AG20443 (cell line): Measurements from ENCODE around the gene PRDM16.
A peak's percentile ranks its signal among the peaks of the same experiment; 100 is the strongest.

Experiments used
- DNase-seq: peaks from one replicate; pipeline ENCODE4 v3.0.0; 2012; ENCODE audit warnings: low spot score, mixed read lengths

PRDM16 gene

DNA sequence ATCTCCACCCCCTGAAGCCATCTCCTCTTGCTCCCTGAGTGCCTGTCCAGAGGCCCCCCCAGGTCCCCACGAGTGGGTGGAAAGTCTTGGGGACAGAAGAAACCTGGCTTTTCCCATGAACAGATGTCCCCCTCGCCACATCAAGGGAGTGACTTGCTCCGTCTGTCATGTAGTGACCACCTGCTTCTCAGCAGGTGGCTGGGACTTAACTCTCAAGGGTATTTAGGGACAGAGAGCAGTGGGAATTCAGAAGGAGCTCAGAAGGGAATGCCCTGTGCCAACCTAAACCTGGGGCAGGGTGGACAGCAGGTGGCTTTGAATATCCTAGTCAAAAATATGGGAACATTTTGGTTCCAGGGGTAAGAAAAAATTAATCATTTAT lies 139.8 kb downstream of the PRDM16 start:
- DNase-seq, result no peak

DNA sequence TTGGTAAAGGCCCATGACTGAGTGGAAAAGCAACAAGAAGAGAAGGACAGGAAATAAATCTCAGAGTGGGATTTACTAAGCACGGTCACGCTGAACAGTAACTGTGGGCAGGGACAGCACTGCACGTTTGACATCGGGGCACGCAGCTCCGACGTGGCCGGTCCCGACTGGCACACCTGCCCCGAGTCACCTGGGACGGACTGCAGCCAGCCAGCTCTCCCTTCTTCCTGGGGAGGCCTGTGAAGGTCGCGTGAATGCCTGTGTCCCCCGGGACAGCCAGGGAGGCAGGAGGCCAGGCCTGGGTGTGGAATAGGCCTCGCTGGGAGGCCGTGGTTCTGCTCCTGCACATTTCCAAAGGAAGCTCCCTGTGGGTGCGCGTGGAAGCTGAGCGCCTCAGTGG lies 140.2 kb downstream of the PRDM16 start:
- no peak for DNase-seq

DNA sequence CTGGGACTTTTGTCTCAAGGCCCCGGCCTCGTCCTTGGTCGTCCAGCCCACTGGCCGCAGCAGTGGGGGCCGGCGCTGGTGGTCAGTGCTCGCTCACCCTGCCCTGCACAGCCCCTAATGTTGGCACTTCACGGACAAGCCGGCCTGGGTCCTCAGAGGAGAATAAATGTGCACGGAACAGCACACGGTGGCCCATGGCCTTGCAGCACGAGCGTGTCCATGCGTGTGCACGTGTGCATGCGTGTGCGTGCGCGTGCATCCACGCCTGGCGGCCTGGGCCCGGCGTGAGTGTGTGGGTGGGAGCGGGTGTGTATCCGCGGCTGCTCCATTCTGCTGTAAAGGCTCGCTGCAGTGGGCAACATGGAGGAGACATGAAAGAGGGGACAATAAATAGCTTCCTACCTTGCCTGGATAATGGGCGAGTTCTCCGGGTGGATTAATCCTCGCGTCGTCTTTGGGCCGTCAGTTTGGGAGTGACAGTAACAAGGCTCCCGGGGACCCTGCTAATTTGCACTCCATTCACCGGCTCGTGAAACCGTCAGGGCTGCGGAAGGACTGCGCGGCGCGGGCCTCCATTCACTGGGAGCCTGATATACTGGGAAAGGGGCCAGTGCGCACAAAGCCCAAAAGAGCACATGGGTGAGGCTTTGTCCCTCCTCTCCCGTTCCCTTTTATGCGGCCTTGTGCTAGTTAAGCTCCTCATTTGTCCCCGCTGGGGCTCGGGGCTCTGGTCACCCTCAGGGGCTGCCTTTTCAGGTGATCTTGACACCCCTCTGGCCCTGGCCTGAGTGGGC lies 142.8 kb downstream of the PRDM16 start:
- DNase-seq, result no peak

DNA sequence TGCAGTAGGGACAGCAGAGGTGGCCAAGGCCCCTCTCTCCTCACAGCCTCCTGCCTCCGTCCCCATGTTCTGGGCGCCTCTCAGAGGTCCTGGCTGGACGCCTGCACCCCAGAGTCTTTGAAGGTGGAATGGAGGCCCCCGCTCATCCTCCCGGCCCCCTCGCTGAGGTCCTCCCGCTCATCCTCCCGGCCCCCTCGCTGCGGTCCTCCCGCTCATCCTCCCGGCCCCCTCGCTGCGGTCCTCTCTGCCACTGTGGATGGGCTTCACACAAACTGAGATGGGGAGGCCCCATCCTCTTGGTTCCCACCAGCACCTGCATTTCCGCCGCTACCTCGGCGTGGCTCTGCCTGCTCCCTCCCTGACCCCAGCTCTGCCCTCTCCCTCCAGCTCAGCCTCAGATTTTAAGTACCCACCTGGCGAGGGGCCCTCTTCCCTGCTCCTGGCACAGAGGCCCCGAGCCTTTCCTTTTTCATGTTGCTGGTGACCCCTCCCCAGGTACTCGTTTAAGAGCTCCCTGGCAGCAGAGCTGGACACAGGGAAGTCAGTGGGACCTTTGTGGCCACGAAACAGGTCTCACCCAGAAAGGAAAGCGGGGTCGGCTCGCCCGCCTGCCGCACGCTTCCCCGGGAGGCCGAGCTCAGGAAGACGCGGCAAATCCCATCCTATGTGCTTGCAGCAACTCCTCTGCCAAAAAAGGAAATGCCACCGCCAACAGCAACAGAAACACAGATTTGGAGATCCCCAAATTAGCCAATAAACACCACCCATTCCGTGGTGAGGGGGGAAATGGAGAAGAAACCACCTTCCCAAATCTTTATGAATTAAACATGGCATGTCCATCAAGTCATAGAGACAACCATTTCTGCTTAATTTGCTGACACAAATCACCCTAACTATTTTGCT lies 143.7 kb downstream of the PRDM16 start:
- DNase-seq, result no peak

DNA sequence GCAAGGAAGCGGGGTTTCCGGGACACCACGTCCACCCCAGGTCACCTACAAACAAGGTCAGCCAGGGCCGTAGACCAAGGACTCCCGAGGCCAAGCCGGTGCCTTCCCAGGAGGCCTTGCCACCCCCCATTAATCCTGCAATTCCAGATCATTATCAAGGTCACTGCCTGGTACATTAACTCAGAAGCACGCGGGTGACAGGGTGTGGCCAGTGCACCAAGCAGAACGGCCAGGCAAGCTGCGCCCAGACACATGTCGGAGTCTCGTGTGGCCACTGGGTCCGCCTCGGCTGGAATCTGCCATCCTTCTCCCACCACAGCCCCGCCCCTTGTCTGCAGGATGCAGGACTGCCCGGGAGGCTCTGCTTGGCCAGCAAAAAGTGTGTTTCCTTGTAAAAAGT lies 144.7 kb downstream of the PRDM16 start:
- no peak for DNase-seq

DNA sequence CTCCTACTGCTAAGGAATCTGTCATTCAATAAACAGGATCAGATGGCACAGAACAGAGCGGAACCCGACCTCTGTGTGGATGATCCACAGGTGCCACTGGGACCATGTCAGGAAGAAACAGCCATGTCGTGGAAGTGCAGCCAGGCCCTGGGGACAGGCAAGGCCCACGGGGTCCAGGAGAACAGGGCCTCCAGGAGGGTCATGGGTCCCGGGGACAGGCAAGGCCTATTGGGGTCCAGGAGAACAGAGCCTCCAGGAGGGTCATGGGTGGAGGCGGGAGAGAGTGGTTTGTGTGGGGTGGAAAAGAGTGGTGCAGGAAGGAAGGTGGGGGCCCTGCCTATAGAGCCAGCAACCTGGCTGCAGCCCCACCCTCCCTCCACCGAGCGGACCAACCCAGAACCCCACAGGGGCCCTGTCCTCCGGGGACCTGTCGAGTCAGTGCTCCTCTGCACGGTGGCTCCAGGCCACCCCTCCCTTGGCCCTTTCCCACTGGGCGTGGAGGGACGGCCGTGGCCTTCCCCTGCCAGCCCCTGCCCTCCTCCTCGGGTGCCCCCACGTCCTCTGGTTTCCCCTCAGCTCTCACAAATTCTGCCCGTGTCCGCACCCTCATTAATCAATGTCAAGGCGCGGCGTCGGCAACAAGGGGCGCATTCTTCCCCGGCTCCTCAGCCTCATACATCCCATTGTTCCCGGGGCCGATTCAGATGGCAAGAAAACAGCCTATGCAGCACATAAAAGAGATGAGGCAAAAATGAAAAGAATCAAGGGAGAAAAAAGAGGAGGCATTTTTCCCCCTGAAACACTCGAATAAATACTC lies 146.4 kb downstream of the PRDM16 start:
- DNase-seq, result no peak

DNA sequence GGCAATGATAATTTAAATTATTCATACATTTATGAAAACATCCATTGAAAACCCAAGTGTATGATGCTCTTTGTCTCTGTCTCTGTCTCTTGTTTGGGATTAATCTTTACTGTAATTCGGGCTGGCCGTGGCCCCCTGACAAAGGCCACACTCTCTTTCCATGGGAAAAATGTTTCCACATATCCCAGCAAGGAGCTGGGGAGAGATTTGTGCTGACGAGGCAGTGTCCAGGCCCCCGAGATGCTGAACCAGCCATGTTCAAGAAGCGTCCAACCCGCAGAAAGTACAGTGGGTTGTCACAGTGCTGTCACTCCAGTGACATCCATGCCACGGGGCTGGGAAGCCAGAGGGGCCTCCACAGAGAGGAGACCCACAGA lies 147.0 kb downstream of the PRDM16 start:
- no peak for DNase-seq

DNA sequence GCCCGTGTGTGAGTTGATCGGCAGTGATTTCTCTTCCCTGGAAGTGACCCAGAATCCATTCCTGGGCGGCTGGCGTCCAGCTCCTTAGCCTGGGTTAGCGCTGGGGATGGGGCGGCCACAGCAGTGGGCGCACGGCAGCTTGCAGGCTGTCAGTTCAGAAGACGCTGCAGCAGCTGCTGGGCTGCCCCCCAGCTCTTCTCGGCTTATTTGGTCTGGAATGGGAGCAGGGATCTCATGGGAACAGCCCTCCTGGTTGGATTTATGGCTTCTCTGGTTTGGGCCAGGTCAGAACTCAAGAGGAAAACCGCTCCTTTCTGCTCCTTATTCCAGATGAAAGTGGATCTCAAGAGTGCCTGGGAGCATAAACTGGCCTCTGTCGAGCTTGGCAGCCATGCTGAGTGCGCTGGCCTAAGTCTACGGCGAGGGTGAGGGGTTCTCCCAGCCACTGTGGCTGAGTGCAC lies 148.2 kb downstream of the PRDM16 start:
- DNase-seq, result no peak

DNA sequence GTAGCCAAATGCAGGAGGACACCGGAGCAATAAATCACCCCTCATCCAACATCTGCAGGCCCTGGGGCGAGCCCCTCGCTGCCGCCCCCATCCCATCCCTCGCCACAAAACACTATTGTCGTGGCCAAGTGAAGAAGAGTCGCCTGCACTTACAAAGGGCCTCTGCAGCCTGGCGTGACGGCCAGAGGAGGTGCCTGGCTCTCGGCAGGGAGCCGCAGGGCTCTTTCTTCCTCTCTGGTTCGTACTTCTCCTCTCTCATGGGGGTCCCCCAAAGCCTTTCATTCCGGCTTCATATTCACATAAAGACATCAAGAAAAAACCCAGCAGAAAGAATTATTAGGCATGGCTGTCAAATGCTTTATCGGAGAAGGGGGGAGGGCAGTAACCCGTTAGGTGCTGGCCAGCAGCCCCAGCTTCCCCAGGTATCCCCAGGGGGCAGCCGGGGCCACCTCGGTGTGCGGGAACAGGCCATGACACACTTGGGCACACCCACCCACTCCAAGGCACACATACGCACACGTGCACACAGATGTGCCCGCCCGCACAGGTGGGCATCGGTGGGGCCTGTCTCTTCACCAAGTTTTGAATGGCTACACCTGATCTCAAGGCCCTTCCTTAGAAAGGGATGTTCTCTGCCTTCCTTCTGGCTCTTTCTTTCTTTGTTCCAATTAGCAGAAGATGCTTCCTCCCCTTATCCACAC lies 149.1 kb downstream of the PRDM16 start:
- DNase-seq, result no peak

DNA sequence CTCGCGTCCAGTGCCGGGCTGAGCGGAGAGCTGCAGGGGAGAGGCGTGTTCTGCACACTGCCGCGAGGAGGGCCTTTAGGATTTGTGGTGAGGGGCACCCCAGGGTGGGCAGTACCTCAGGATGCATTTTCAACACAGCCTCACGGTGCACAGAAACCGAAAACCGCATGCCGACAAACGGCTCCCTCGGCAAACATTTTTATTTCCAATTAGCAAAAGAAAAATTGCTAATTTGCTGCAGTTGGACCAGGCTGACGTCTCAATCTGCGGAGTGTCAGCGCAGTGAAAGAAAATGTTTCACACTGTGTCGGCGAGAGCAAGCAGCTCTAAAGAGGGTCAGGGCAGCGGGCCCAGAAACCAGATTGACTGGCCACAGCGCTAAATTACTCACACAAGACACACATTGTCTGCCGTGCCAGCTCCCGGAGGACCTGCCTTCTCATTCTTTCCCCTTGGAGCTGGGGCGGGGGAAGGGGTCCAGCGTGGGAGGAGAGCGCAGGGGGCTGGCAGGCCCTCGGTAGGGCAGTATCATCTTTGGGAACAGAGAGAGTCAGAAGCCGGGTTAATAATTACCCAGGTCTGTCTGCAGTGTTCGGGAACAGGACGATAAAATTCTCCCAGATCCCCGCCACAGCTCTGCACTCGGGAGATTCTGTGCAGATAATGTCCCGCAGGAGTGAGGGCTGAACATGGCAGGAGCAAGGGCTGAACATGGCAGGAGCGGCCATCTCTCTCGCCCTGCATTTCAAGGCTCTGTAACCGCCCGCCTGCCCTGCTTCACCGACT lies 150.2 kb downstream of the PRDM16 start:
- peak; percentile 48 for DNase-seq

DNA sequence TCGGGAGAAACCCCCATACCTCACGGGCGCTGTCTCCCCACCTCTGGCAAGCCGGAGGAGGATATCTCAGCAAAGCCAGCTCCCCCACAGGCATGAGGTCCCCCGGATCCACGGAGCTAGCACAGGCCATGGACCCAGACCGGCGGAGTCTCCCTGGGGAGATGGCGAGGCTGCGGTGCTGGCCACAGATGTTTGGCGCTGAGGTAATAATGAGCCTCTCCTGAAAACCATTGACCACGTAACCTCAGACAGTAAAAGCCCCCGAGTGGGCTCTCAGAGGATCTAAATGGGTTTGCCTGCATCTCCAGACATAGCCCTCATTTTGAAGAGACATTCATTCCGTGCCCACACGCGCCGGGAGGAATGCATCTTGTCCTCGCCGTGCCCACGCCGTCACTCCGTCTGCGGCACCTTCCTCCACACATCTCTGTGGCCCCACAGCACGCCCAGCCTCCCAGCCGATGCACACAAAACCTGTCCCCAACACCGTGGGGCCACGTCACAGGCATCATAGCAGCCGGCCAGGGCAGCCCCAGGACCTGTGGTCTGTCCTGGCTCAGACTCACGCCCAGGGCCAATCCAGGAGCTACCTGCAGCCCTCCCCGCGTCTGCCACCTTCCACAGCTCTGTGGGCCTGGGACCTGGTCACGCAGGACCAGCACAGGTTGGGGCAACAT lies 150.9 kb downstream of the PRDM16 start:
- DNase-seq, result no peak

DNA sequence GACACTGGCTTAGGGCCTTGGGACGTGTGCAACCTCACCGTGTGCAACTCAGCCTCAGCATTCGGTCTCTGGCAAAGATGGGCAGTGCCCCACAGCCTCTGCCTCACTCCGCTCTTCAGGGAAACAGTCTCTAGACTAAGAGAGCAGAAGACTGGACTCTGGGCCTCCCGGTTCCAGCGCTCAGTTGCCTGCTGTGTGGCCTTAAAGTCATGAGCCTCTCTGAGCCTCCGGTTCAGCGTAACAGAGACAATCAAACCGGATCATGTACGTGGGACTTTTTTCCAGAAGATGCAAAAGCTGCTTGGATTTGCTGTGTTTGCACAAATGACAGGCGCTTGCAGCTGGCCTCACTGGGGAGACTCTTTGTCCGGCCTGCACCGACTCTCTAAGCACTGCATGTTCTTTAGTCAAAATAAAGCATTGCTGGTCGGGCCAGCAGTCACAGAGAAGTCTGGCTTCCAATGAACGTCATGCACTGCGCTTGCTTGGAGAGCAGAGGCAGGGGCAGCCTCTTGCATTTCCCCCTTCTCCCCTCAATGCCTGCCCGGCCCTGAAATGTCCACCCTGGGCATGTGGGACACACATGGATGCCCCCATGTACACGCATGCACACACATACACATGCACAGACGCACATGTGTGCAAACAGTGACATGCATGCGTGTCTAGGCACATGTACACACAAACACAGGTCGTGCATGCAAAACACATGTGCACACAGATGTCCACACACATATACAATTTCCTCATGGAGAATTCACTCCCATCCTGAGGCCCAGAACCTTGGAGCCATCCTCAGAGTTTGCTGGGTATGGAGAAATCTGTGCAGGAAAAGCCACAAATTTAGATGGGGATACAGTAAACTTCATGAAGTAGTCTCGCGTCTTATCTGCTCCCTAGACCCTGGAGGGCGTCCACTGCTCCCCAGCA lies 152.4 kb downstream of the PRDM16 start:
- DNase-seq, result no peak

DNA sequence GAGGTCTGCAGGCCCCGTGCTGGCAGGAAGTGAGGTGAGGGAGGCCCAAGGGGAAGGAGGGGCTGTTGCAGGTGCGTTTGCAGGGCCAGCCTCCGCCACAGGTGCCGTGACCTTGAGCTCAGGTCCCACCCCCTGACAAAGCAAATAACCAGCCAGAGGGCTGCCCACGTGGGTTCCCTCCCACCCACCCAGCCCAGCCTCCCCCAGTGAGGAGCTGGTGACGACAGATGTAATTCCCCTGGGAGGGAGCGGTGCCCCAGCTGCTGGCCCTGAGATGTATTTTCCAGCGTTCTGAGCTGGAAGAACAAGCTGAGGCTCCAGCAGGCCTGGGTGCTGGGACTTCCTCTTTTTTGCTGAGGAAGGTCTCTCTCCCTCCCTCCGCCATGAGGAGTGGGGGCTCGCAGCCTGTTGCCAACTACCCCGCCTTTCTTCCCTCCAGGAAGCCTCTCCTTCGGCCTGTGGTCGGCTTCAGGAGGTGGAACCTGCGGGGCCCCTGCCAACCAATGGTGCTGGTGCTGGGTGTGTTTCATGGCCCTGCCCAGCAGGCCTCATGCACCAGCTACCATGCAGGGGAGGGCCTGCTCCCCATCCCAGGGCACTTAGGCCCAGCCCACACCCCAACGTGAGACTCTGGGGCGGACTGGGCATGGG lies 153.2 kb downstream of the PRDM16 start:
- DNase-seq, result no peak

DNA sequence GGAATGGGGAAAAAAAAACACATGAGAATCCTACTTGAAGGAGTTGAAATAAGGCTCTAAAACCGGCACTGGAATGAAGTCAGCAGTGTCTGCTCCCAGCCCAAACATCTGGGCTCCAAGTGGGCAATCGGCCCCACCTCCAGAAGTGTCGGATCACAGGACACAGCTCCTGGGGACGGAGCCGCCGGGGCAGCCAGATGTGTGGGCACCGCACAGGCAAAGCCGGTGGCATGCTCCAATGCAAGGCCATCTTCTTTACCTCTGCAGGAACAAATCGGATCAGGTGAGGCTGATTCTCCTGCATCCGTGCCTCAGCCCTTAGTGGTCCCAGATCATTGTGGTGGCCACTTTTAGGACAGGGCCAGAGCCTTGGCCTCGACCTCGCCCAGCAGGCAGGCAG lies 156.7 kb downstream of the PRDM16 start:
- no peak for DNase-seq

DNA sequence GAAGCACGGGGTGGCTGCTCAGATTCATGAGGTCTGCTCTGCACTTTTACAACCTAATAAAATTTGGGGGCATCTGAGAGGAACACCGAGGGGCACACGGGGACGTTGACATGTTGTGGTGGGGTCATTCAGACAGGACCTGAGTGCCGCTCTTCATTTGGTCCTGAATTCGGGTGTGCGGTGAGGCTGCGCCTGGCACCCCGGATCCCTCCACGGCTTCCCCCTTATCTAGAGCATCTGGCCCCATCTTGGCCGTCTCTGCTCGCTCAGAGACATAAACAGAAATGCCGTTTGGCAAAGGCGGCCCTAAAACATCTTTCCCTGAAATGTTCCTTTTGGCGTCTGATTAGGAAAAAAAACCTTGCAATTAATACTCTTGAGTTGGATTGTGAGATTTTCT lies 157.2 kb downstream of the PRDM16 start:
- no peak for DNase-seq

DNA sequence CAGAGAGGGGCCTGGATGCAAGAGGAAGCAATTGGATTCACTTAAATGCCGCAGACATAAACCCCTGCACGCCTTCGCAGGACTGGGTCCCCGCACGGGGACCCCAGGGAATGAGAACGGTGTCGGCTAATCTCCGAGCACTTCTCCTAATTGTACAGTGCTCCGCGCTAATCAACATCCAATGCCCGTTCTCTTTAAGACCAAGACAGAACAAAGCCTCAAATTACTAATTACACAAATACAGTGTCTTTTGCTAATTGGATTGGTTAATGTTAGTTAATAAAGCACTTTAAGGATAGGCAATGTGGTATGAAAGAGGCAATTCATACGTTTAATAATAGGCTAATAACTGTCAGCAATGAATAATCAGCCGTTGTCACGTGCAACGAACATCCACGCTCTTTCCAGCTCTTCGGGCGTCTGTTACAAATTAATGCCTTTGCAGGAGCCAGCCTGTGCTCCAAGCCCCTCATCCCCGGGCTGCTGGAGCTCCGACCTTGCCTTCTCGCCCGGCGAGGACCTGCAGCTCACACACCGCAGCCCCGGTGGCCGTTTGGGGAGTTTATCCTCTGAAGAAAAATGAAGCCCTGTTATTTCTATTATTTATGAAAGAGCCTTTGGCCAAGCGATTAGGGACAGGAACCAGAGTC lies 157.8 kb downstream of the PRDM16 start:
- no peak for DNase-seq

DNA sequence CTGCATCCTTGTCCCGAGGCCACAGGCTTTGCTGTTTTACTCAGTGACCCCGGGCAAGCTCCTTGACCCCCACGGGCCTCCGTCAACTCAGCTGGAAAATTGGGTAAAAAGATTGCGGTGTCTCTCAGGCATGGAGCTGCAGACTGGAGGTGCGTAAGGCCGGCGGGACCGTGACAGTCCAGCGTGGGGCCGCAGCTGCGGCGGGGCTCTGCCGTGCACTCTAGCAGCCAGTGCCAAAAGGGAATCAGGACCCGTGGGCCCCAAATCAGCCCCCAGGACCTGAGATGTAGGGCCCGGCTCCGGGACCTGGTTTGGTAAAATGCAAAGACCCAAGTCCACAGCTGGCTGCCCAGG lies 158.3 kb downstream of the PRDM16 start:
- DNase-seq, result no peak

DNA sequence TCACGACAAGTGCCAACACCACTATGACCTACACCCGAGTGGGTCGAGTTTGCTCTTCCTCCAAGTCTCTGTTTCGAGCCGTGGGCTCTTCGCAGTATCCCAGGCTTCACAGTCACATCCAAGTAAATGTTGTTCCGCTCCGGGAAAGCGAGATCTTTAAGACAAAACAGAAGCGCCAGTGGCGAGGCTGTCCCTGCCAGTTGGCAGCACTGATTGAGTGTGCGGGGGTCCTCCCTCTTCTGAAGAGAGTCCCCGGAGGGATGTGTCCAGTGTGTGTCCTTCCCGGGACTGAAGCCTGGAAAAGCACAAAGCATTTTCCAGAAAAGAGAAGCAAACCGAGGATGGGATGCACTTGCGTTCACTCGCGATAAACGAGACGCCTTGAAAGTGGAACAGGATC lies 158.9 kb downstream of the PRDM16 start:
- no peak for DNase-seq
